ACC112 (cell line): Measurements from ENCODE around the gene METTL22.

ENCODE experiments used
- H2AFZ ChIP-seq: fragments of 200-600 bp; sonication (generic); one replicate; pipeline ENCODE4 v1.6.0; 2017; ENCODE audit warnings: antibody characterized with exemption, low read length; ENCODE audit not compliant: unreplicated experiment
- H3K27ac ChIP-seq: fragments of 200-600 bp; sonication (generic); 2 replicates; pipeline ENCODE4 v1.5.1; 2014; ENCODE audit warnings: low read depth, mild to moderate bottlenecking, antibody characterized with exemption, low read length, moderate library complexity
- H3K27me3 ChIP-seq: fragments of 200-600 bp; sonication (generic); 2 replicates; pipeline ENCODE4 v1.6.1; 2014; ENCODE audit warnings: mild to moderate bottlenecking, antibody characterized with exemption, low read length, moderate library complexity, mixed read lengths; ENCODE audit not compliant: insufficient read depth
- H3K36me3 ChIP-seq: fragments of 200-600 bp; sonication (generic); 2 replicates; pipeline ENCODE4 v1.6.1; 2016; ENCODE audit warnings: mild to moderate bottlenecking, antibody characterized with exemption, low read length, moderate library complexity, mixed read lengths; ENCODE audit not compliant: insufficient read depth
- H3K4me1 ChIP-seq: fragments of 200-600 bp; sonication (generic); one replicate; pipeline ENCODE4 v1.6.1; 2016; ENCODE audit warnings: low read length, mixed read lengths; ENCODE audit not compliant: insufficient read depth, unreplicated experiment, control insufficient read depth
- H3K4me3 ChIP-seq: fragments of 200-600 bp; sonication (generic); 2 replicates; pipeline ENCODE4 v1.5.1; 2014; ENCODE audit warnings: mild to moderate bottlenecking, low read depth, low read length
- H3K79me2 ChIP-seq: fragments of 200-600 bp; sonication (generic); one replicate; pipeline ENCODE4 v1.6.0; 2016; ENCODE audit warnings: low read length; ENCODE audit not compliant: control insufficient read depth, unreplicated experiment, insufficient read depth

The METTL22 gene

DNA sequence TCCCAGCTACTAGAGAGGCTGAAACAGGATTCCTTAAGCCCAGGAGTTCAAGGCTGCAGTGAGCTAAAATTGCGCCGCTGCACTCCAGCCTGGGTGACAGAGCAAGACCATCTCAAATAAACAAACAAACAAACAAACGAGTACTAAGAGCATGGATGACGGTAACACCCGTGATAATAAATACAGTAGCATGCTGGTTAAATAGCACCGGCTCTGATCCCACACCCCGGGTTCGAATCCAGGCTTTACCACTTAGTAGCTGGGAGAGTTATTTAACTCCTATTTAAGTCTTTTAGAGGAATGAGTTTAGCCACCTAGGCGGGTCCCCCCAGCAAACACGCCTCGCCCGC, 301 bp upstream of the METTL22 start:
- peaks cover 18% of the 10 kb centered on the region for H3K4me1 ChIP-seq
- peak overlapping the region; percentile 94 for H3K4me3 ChIP-seq
- peak overlapping the region; percentile 70 for H2AFZ ChIP-seq
- H3K27me3 ChIP-seq = peaks cover 6% of the 10 kb centered on the region
- H3K79me2 ChIP-seq = peaks cover 26% of the 10 kb centered on the region
- peaks cover 4% of the 10 kb centered on the region; the same call in 1 of the 2 replicates for H3K36me3 ChIP-seq
- no peak overlapping the region for H3K27ac ChIP-seq

- H3K36me3 ChIP-seq = peaks cover 5% of the 10 kb centered on the region; the same call in 1 of the 2 replicates
- peaks cover 26% of the 10 kb centered on the region for H3K79me2 ChIP-seq
- peak overlapping the region; percentile 53; the same call in 1 of the 2 replicates for H3K27ac ChIP-seq
- H3K4me3 ChIP-seq = peak overlapping the region; percentile 94
- 0 out of 2 replicates have a peak, but pooled peaks cover 4% of the 10 kb centered on the region for H3K27me3 ChIP-seq
- H2AFZ ChIP-seq = peak overlapping the region; percentile 87
- H3K4me1 ChIP-seq = peaks cover 18% of the 10 kb centered on the region
These were observed 788 bp downstream of the METTL22 start for GRCh38 chr16:8622315-8622656.

DNA sequence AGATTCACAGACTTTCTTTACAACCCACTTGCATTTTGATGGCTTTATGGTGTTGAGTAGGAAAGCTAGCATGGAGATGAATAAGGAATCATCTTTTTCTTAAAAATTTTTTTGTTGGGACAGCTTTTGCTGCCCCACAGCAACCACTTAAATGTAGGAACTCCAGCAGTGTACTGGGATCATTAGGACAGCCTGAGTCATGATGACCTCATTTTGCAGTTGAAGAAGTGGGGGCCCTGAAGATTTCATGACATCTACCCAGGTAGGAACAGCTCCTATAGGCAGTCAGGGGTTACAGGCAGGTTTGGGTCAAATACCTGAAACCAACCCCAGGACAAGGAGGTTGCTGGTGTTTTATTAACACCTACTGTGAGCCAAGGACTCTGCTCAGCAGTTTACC, 2.1 kb downstream of the METTL22 start:
- peak overlapping the region; percentile 94 for H3K4me3 ChIP-seq
- peaks cover 16% of the 10 kb centered on the region; the same call in 1 of the 2 replicates for H3K36me3 ChIP-seq
- no peak overlapping the region for H3K27ac ChIP-seq
- peaks cover 29% of the 10 kb centered on the region for H3K79me2 ChIP-seq
- H2AFZ ChIP-seq = no peak overlapping the region
- 0 out of 2 replicates have a peak, but pooled peaks cover under 1% of the 10 kb centered on the region for H3K27me3 ChIP-seq
- peaks cover 18% of the 10 kb centered on the region for H3K4me1 ChIP-seq

DNA sequence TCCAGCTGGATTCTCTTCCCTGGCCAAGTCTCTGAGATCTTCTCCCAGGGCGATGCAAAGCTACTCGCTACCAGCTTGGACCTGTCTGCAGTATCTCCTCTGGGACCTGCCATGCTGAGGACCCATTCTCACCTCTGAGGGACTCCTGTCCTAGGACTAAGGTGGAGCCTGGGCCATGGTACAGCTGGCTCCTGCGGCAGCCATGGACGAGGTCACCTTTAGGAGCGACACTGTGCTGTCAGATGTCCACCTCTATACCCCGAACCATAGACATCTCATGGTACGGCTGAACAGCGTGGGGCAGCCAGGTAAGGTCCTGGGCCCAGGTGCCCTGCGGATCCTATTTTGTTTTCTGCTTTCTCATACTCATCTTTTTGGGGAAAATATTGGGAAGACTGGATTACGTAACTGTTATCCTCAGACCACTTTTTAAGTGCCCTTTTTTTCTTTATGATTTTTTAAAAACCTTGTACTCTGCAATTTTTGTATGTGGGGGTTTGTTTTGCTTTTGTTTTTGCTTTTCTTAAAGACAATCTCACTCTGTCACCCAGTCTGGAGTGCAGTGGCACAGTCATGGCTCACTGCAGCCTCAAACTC, 4.1 kb downstream of the METTL22 start:
- Histone ChIP-seq H3K27ac (no peak overlapping the region), H3K79me2 (peaks cover 29% of the 10 kb centered on the region), H3K4me3 (no peak overlapping the region), H2AFZ (no peak overlapping the region), H3K36me3 (peaks cover 23% of the 10 kb centered on the region; the same call in 1 of the 2 replicates), H3K27me3 (no peaks in the 10 kb centered on the region), H3K4me1 (peaks cover 18% of the 10 kb centered on the region)

DNA sequence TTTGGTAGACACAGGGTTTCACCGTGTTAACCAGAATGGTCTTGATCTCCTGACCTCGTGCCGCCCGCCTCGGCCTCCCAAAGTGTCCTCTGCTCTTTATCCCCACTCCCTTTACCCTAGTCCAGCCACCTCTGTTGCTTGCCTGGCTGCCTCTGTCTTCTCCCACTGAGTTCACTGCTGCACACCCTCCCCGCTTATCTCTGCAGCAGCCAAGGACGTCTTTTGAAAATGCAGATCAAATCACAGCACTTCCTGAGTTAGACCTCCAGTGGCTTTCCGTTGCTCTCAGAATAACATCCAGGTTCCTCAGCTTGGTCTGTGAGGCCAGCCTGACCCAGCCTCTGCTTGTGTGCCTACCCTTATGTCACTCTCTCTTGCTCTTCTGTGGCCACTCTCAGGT, 5.4 kb downstream of the METTL22 start:
- H3K4me1 ChIP-seq = peaks cover 18% of the 10 kb centered on the region
- H3K79me2 ChIP-seq = peaks cover 25% of the 10 kb centered on the region
- no peak overlapping the region for H3K27ac ChIP-seq
- no peak overlapping the region for H2AFZ ChIP-seq
- H3K27me3 ChIP-seq = no peaks in the 10 kb centered on the region
- H3K36me3 ChIP-seq = peaks cover 28% of the 10 kb centered on the region; the same call in 1 of the 2 replicates
- no peak overlapping the region for H3K4me3 ChIP-seq

DNA sequence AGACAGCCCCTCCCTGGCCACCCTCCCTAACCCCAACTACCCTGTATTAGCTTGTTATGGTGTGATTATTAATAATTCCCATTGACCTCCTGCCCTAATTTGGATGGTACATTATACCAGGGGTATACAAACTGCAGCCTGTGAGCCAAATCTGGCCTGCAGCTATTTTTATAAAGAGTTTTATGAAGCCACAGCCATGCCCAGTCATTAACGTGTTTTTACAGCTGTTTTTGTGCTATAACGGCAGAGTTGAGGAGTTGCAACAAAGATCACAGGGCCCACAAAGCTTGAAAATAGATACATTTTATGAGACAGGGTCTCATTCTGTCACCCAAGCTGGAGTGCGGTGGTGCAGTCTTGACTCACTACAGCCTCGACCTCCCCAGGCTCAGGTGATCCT, 6.0 kb downstream of the METTL22 start:
- no peak overlapping the region for H3K4me3 ChIP-seq
- peaks cover 28% of the 10 kb centered on the region; the same call in 1 of the 2 replicates for H3K36me3 ChIP-seq
- H3K27me3 ChIP-seq = no peaks in the 10 kb centered on the region
- H3K79me2 ChIP-seq = peaks cover 20% of the 10 kb centered on the region
- H3K4me1 ChIP-seq = peaks cover 18% of the 10 kb centered on the region
- no peak overlapping the region for H3K27ac ChIP-seq
- no peak overlapping the region for H2AFZ ChIP-seq

- Histone ChIP-seq H3K36me3 (peaks cover 28% of the 10 kb centered on the region; the same call in 1 of the 2 replicates), H3K4me1 (peaks cover under 1% of the 10 kb centered on the region), H3K27ac (no peak overlapping the region), H2AFZ (no peak overlapping the region), H3K4me3 (no peak overlapping the region), H3K27me3 (no peaks in the 10 kb centered on the region), H3K79me2 (peaks cover 3% of the 10 kb centered on the region)
These were observed 7.7 kb downstream of the METTL22 start for GRCh38 chr16:8628981-8629725.

- peaks cover 3% of the 10 kb centered on the region for H3K79me2 ChIP-seq
- no peak overlapping the region for H3K4me3 ChIP-seq
- H3K36me3 ChIP-seq = peaks cover 27% of the 10 kb centered on the region; the same call in 1 of the 2 replicates
- no peak overlapping the region for H3K27ac ChIP-seq
- no peaks in the 10 kb centered on the region for H3K27me3 ChIP-seq
- H3K4me1 ChIP-seq = no peaks in the 10 kb centered on the region
- no peak overlapping the region for H2AFZ ChIP-seq
These were observed 8.9 kb downstream of the METTL22 start for GRCh38 chr16:8630255-8630953.

DNA sequence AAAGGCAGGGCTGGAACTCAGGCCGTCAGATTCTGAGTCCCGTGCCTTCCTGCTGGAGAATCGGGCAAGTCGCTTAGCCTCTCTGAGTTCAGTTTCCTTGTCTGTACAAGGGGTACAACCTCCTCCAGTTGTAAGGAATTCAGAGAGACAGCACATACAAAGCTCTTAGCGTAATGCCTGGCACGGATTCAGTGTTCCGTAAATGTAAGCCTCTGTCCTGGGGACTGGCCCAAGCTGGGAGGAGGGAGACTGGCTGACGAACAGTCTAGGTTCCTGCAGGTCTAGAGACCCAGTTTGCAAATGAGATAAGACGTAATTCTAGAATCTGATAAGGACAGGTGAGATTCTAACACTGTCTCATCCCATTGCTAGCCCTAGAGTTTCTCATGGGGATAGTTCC, 9.9 kb downstream of the METTL22 start:
- H3K79me2 ChIP-seq = peaks cover 3% of the 10 kb centered on the region
- no peak overlapping the region for H3K27ac ChIP-seq
- peaks cover 27% of the 10 kb centered on the region for H3K36me3 ChIP-seq
- H3K27me3 ChIP-seq = no peaks in the 10 kb centered on the region
- H2AFZ ChIP-seq = no peak overlapping the region
- no peaks in the 10 kb centered on the region for H3K4me1 ChIP-seq
- no peak overlapping the region for H3K4me3 ChIP-seq

DNA sequence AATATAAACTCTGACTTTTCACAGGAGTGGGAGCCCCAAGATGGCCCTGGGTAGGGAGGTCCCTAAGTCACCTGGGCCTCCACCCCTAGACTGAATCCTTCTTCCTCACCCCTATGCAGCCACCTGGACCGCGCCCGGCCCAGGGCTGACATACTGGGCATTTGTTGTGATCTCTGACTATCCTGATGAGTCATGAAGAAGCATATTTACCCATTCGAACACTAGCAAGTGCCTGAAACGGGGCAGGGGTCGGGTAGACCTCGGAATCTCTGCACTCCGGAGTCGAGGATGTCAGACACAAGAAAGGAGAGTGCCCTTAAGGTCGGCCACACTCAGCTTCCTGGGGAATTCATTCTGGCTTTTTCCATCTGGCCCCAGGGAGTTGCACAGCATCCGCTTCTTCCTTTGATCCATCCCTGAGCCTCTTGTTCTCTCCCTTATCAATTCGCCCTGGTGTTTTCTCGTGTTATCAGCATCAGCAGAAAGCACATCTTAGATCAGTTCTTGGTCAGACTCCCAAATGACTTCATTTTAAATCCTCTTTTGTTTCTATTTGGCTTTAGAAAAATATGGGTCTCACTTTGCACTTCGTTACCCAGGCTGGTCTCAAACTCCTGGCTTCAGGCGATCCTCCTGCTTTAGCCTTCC, 10.4 kb downstream of the METTL22 start:
- Histone ChIP-seq H3K36me3 (peaks cover 30% of the 10 kb centered on the region), H3K27ac (no peak overlapping the region), H3K27me3 (no peaks in the 10 kb centered on the region)

More for the DNA sequence above, 10.4 kb downstream of the METTL22 start:
- no peak overlapping the region for H3K4me3 ChIP-seq
- no peaks in the 10 kb centered on the region for H3K4me1 ChIP-seq
- H2AFZ ChIP-seq = no peak overlapping the region
- H3K79me2 ChIP-seq = peaks cover 3% of the 10 kb centered on the region
